ENCODE measurements around the gene RAMP2. TPM values are rescaled to one million over a fixed set of nuclear protein-coding genes. Genes with fewer than 3 reads are reported as not detected.

Gene RAMP2
- polyA plus RNA-seq, 2 of the 4 experiments (the other 2 are of a cell fraction), result 0.49 to 0.87 TPM

DNA sequence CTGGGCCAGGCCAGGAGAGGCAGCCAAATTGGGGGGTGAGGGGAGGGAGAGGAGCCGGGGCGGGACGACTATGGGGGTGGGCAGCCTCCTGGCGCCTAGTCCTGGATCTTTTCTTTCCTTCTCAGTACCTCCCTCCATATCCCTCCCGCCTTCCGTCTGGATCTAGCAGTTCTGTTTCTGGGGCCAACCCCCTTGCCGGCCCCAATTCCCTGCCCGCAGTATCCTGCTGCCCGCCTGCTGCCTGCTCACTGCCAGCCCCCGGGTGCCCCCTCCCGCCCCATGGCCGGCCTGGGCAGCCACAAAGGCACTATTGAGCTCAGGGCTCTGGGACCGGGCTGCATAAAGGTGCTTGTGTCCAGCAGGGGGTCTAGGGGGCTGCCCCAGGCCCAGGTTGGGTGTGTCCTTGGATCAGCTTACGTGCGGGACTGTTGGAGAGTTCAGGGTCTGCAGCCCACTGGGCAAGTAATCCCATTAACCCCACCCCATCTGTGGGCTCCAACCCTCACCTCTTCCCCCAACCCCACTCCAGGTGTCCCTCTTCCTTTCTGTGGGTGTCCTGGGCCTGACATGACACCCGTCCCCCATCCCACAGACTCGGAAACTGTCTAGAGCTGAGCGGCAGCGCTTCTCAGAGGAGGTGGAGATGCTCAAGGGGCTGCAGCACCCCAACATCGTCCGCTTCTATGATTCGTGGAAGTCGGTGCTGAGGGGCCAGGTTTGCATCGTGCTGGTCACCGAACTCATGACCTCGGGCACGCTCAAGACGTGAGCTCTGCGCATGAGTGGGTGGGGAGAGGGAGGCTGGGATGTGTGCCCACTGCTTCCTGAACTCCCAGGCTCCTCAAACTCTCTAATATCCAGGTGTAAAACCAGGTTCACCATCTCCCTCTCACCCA is 21.4 kb downstream of the RAMP2 start:
- ChIA-PET POLR2A (interaction anchor here (0.6 to 1.4 kb wide), 5 partner anchors 9 to 82 kb away, joined by 3 to 12 read pairs (median 6); partner anchors contain the start of genes BECN1 and VPS25), CTCF (interaction anchor here (0.7 to 2.1 kb wide), 4 partner anchors 9 to 61 kb away, joined by 3 to 8 read pairs (median 4); partner anchors contain the start of genes BECN1 and VPS25)
- Histone ChIP-seq H3K4me3 (no peak overlapping the region), H3K9me3 (no peaks in the 10 kb centered on the region), H3K4me1 (peaks cover 30% of the 10 kb centered on the region), H3K27ac (peak overlapping the region; percentile 63 to 75), H3K4me2 (peak overlapping the region; percentile 65)
- FAIRE-seq (no peak), ATAC-seq (peak in 1 of 2 experiments; percentile 7; a peak in 3 of 6 replicates), DNase-seq (ENCODE audit: low read depth in 1 of 2, low spot score in 1 of 2) (no peak)
- no peak for TF ChIP-seq RFX5 (IDR thresholded peaks at IDR 0.05)
- no peak for TF ChIP-seq RAD21 (conservative IDR thresholded peaks at IDR 0.05 in 1 of 2, IDR thresholded peaks at IDR 0.05 in 1 of 2)
- no peak for TF ChIP-seq ZSCAN20 (CRISPR knock-in tag; IDR thresholded peaks at IDR 0.05)
- no peak for TF ChIP-seq PHF8 (IDR thresholded peaks at IDR 0.05; ENCODE audit: borderline replicate concordance, low read depth)
- WGBS (ENCODE audit: missing lambda C conversion rate), result 95% methylated on average over 24 of the region's 29 CpGs

DNA sequence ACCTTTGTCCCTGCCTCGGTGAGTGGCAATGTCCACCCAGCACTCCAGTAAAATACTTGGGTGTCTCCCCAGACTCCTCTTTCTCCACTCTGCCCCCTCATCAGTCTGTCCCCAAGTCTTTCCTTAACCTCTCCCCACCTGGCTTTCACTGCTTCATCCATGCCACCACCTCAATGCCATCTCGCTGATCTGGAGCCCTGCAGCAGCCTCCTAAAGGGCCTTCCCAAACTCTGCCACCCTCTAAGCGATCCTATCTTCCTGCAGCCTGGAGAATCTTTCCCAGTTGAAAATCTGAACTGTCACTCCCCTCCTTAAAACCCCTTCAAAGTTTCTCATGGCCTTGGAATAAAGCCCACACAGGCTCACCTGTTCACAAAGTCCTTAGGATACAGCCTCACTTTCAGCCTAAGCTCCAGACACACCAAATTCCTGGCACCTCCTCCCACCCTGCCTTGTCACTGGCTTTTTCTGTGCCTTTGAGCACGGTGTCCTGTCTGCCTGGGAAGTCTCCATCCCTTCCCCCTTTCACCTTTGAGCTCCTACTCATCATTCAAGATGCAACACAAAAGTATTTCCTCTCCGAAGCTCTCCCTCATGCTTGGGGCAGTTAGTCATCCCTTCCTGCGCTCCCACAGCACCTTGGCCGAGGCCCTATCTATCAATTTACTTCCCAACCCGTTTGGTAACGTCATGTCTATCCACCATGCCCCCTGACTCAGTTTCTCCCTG is 22.2 kb downstream of the RAMP2 start:
- H3K27ac ChIP-seq, result peak overlapping the region; percentile 63 to 75
- TF ChIP-seq FOSL2 (IDR thresholded peaks at IDR 0.05) (no peak), FOSL2 (CRISPR knock-in tag; IDR thresholded peaks at IDR 0.05) (peak; percentile 49; the same call in 1 of the 2 replicates), ZC3H11A (IDR thresholded peaks at IDR 0.05) (no peak), CBX8 (IDR thresholded peaks at IDR 0.05) (no peak), FOSB (CRISPR knock-in tag; IDR thresholded peaks at IDR 0.05) (no peak), CBX2 (IDR thresholded peaks at IDR 0.05; ENCODE audit: borderline replicate concordance, low read depth) (no peak), TFCP2L1 (CRISPR knock-in tag; IDR thresholded peaks at IDR 0.05) (no peak), TP53 (CRISPR knock-in tag; IDR thresholded peaks at IDR 0.05) (no peak), EHMT2 (IDR thresholded peaks at IDR 0.05; ENCODE audit: low read depth) (no peak), GATA3 (IDR thresholded peaks at IDR 0.05; ENCODE audit: borderline replicate concordance) (no peak), HOXB13 (CRISPR knock-in tag; IDR thresholded peaks at IDR 0.05; ENCODE audit: low read depth) (no peak), POLR2AphosphoS2 (conservative IDR thresholded peaks at IDR 0.05; ENCODE audit: low read length) (no peak), KDM1A (IDR thresholded peaks at IDR 0.05; ENCODE audit: low read depth) (no peak)
- TF ChIP-seq, protein P1, sequence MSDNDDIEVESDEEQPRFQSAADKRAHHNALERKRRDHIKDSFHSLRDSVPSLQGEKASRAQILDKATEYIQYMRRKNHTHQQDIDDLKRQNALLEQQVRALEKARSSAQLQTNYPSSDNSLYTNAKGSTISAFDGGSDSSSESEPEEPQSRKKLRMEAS (IDR thresholded peaks at IDR 0.05), result peak; percentile 35; the same call in 1 of the 2 replicates
- ChIA-PET CTCF (interaction anchor here (0.9 to 2.0 kb wide), 4 partner anchors 9 to 37 kb away, joined by 3 to 8 read pairs (median 4); partner anchors contain the start of gene VPS25), POLR2A (interaction anchor here (1.3 to 1.4 kb wide), 3 partner anchors 10 to 41 kb away, joined by 4 to 12 read pairs (median 6); partner anchors contain the start of genes BECN1 and VPS25)
- DNase-seq (ENCODE audit: low read depth in 1 of 2, low spot score in 1 of 2), result peak; percentile 45 to 67
- peak overlapping the region; percentile 65 for H3K4me2 ChIP-seq
- no peak overlapping the region for H3K4me3 ChIP-seq
- 28% methylated on average over 9 of the region's 9 CpGs for WGBS (ENCODE audit: missing lambda C conversion rate)
- no peaks in the 10 kb centered on the region for H3K9me3 ChIP-seq
- ATAC-seq, result peak; percentile 41 to 61; a peak in 5 of 6 replicates
- peak; percentile 63 for FAIRE-seq
- peaks cover 30% of the 10 kb centered on the region for H3K4me1 ChIP-seq

DNA sequence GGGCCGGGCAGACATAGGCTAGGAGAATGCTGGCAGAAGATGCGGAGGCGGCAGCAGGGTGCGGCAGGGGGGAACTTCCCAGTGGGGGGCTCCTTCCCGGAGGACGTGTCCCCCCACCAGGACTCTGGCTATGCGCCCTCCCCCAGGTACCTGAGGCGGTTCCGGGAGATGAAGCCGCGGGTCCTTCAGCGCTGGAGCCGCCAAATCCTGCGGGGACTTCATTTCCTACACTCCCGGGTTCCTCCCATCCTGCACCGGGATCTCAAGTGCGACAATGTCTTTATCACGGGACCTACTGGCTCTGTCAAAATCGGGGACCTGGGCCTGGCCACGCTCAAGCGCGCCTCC is 22.7 kb downstream of the RAMP2 start:
- Histone ChIP-seq H3K27ac (peak overlapping the region; percentile 63 to 75), H3K4me3 (no peak overlapping the region), H3K9me3 (no peaks in the 10 kb centered on the region), H3K4me1 (peaks cover 30% of the 10 kb centered on the region), H3K4me2 (peak overlapping the region; percentile 65)
- FAIRE-seq, result no peak
- POLR2A ChIA-PET, result interaction anchor here (1.3 to 1.4 kb wide), 3 partner anchors 10 to 40 kb away, joined by 4 to 12 read pairs (median 6); partner anchors contain the start of genes BECN1 and VPS25
- ATAC-seq, result no peak
- WGBS (ENCODE audit: missing lambda C conversion rate), result 79% methylated on average over 21 of the region's 22 CpGs
- DNase-seq (ENCODE audit: low read depth in 1 of 2, low spot score in 1 of 2), result no peak
- CTCF ChIA-PET, result interaction anchor here (0.9 to 1.5 kb wide), 3 partner anchors 9 to 37 kb away, joined by 3 to 4 read pairs (median 3); no protein-coding TSS in a partner anchor
- TF ChIP-seq ZSCAN20 (CRISPR knock-in tag; IDR thresholded peaks at IDR 0.05), result no peak
- TF ChIP-seq CHD2 (IDR thresholded peaks at IDR 0.05; ENCODE audit: low read length, partially characterized antibody), result no peak
- TF ChIP-seq KDM1A (IDR thresholded peaks at IDR 0.05; ENCODE audit: low read depth), result no peak
- TF ChIP-seq, protein P2, sequence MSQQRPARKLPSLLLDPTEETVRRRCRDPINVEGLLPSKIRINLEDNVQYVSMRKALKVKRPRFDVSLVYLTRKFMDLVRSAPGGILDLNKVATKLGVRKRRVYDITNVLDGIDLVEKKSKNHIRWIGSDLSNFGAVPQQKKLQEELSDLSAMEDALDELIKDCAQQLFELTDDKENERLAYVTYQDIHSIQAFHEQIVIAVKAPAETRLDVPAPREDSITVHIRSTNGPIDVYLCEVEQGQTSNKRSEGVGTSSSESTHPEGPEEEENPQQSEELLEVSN (IDR thresholded peaks at IDR 0.05; ENCODE audit: borderline replicate concordance, low read depth), result no peak

Data from A549 (cell line).